Gastrocnemius medialis (tissue), 4 donors: ENCODE results near the gene PTH2. TPM values are rescaled to one million over a fixed set of nuclear protein-coding genes. Genes with fewer than 3 reads are reported as not detected.

Source experiments
- ATAC-seq, 2 donors: fragments of 150-250 bp; one replicate each; pipeline ENCODE4 v1.9.1; 2016
- DNase-seq, 2 donors: peaks; one replicate each; pipeline ENCODE4 v3.0.0-alpha.2; 2019
- H3K27ac ChIP-seq, 4 donors: fragments of 200-600 bp; sonication (generic); 1 replicate in 1 of 4; 2 replicates in 3 of 4; pipeline ENCODE4 v1.5.1; 2016 to 2018; ENCODE audit warnings: mild to moderate bottlenecking in 2 of 4, moderate library complexity in 1 of 4
- H3K27me3 ChIP-seq, 3 donors: fragments of 200-600 bp; sonication (generic) in 2 of 3; 1 replicate in 1 of 3; 2 replicates in 2 of 3; pipeline versions ENCODE4 v1.5.1 to v1.6.0; 2016 to 2019; ENCODE audit warnings: mild to moderate bottlenecking in 1 of 3, moderate library complexity in 1 of 3
- H3K36me3 ChIP-seq, 2 donors: fragments of 200-600 bp; sonication (generic) in 1 of 2; one replicate each; pipeline ENCODE4 v1.5.1; 2017 to 2018
- H3K4me1 ChIP-seq, 2 donors: fragments of 200-600 bp; sonication (generic) in 1 of 2; one replicate each; pipeline ENCODE4 v1.5.1; 2016 to 2017; ENCODE audit warnings: mild to moderate bottlenecking in 2 of 2
- H3K4me3 ChIP-seq, 4 donors: fragments of 200-600 bp; sonication (generic) in 3 of 4; 1 replicate in 1 of 4; 2 replicates in 3 of 4; pipeline ENCODE4 v1.5.1; 2016 to 2019; ENCODE audit warnings: mild to moderate bottlenecking in 2 of 4
- H3K9me3 ChIP-seq, 3 donors: fragments of 200-600 bp; sonication (generic) in 2 of 3; 1 replicate in 1 of 3; 2 replicates in 2 of 3; pipeline ENCODE4 v1.5.1; 2016 to 2019
- CTCF ChIP-seq, 5 experiments: fragments of 450-650 bp in 3 of 5; fragments of 200-600 bp in 2 of 5; sonication (generic) in 2 of 5; IDR thresholded peaks in 4 of 5; conservative IDR thresholded peaks in 1 of 5; 1 replicate in 4 of 5; 2 replicates in 1 of 5; pipeline ENCODE4 v1.5.1; 2016 to 2019; ENCODE audit warnings: antibody characterized with exemption in 5 of 5, mild to moderate bottlenecking in 3 of 5, moderate library complexity in 3 of 5
- POLR2A ChIP-seq, 2 donors: fragments of 450-650 bp; IDR thresholded peaks; one replicate each; pipeline ENCODE4 v1.6.1; 2017; ENCODE audit warnings: antibody characterized with exemption in 2 of 2, mild to moderate bottlenecking in 2 of 2, moderate library complexity in 2 of 2
- in situ Hi-C, 4 donors: fragments of 200-750 bp; cut with MboI; loops; one replicate each; pipeline versions ENCODE4 v1.15.0 to v1.8.0; 2017; ENCODE audit warnings: low sequenced_read_pairs in 4 of 4
- intact Hi-C: fragments of 100-400 bp; cut with DNase I; formaldehyde crosslinking; loops from one replicate; pipeline ENCODE4 v1.15.1; 2023; ENCODE audit warnings: low total_unique reads
- total RNA-seq, 4 donors: library from RNA; depleted of rRNA; stranded (reverse); fragments of >200 nt; gene quantifications; one replicate each; pipeline versions ENCODE4 v1.1.0 to v1.2.3, GENCODE V29; 2016

The PTH2 gene
- total RNA-seq, 4 donors from 2014 or later: not detected

- intact Hi-C loops (no loop called here), in situ Hi-C loops (no loop called here)
- Histone ChIP-seq H3K9me3 (no peaks in the 10 kb centered on the region), H3K27ac (no peak overlapping the region), H3K27me3 (peaks cover 82 to 96% (median 91%) of the 10 kb centered on the region in 3 donors), H3K4me1 (no peaks in the 10 kb centered on the region), H3K4me3 (no peak overlapping the region), H3K36me3 (no peaks in the 10 kb centered on the region)
- ATAC-seq (no peak), DNase-seq (no peak)
- TF ChIP-seq POLR2A (IDR thresholded peaks at IDR 0.05) (no peak), CTCF (IDR thresholded peaks at IDR 0.05 in 4 of 5, conservative IDR thresholded peaks at IDR 0.05 in 1 of 5) (no peak)
Measured at GRCh38 chr19:49436381-49437017, 13.3 kb upstream of the PTH2 start.

- in situ Hi-C loops (no loop called here), intact Hi-C loops (no loop called here)
- no peaks in the 10 kb centered on the region for H3K4me1 ChIP-seq
- no peak for DNase-seq
- ATAC-seq: no peak
- no peaks in the 10 kb centered on the region for H3K9me3 ChIP-seq
- H3K27ac ChIP-seq: no peak overlapping the region
- no peaks in the 10 kb centered on the region for H3K36me3 ChIP-seq
- TF ChIP-seq POLR2A (IDR thresholded peaks at IDR 0.05) (no peak), CTCF (IDR thresholded peaks at IDR 0.05 in 4 of 5, conservative IDR thresholded peaks at IDR 0.05 in 1 of 5) (no peak)
- H3K4me3 ChIP-seq: no peak overlapping the region
- H3K27me3 ChIP-seq: peaks cover 85 to 96% (median 91%) of the 10 kb centered on the region in 3 donors
Measured at GRCh38 chr19:49435670-49436069, 12.4 kb upstream of the PTH2 start.

- DNase-seq: no peak
- Histone ChIP-seq H3K36me3 (no peaks in the 10 kb centered on the region), H3K4me3 (no peak overlapping the region), H3K4me1 (no peaks in the 10 kb centered on the region), H3K27ac (no peak overlapping the region), H3K27me3 (peaks cover 85 to 90% (median 89%) of the 10 kb centered on the region in 3 donors), H3K9me3 (no peaks in the 10 kb centered on the region)
- in situ Hi-C loops (no loop called here), intact Hi-C loops (no loop called here)
- TF ChIP-seq CTCF (IDR thresholded peaks at IDR 0.05 in 4 of 5, conservative IDR thresholded peaks at IDR 0.05 in 1 of 5): no peak
- no peak for ATAC-seq
Measured at GRCh38 chr19:49434907-49435583, 11.8 kb upstream of the PTH2 start.

- in situ Hi-C loops: no loop called here
- H3K4me1 ChIP-seq: peaks cover 0 to 3% of the 10 kb centered on the region in 2 donors
- H3K27ac ChIP-seq: no peak overlapping the region
- ATAC-seq: no peak
- no peak for TF ChIP-seq CTCF (IDR thresholded peaks at IDR 0.05 in 4 of 5, conservative IDR thresholded peaks at IDR 0.05 in 1 of 5)
- no peak for TF ChIP-seq POLR2A (IDR thresholded peaks at IDR 0.05)
- no peak overlapping the region for H3K4me3 ChIP-seq
- no peak for DNase-seq
- no peaks in the 10 kb centered on the region for H3K36me3 ChIP-seq
- no peaks in the 10 kb centered on the region for H3K9me3 ChIP-seq
- H3K27me3 ChIP-seq: peaks cover 86 to 91% (median 86%) of the 10 kb centered on the region in 3 donors
- intact Hi-C loops: no loop called here
Measured at GRCh38 chr19:49433240-49433901, 10.1 kb upstream of the PTH2 start.
